Amniotic stem cell (primary cell): ENCODE measurements around the gene PKNOX2.

ENCODE experiments used
- DNase-seq: peaks from one replicate; lab custom pipeline; 2025; lab: John Stamatoyannopoulos, UW

Gene PKNOX2

DNA sequence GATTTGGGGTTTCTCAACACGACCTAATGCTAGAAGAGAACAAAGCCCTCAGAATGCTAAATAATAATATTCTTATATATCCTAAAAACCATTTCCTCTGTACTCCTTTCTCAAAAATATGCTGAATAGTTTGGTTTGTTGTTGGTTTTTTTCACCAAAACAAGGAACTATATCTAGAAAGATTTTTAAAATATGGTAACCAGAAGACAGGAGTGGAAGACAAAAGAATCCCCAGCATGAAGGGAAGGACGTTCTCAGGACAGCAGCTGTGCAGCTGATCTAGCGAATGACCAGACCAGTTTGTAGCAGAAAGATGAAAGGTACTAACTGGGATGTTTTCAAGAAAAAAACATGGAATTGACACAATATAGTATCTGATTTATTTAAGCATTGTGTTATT, 312.2 kb downstream of the PKNOX2 start:
- DNase-seq = no peak

- no peak for DNase-seq
These were observed 314.6 kb downstream of the PKNOX2 start for GRCh38 chr11:125479137-125479536.

DNA sequence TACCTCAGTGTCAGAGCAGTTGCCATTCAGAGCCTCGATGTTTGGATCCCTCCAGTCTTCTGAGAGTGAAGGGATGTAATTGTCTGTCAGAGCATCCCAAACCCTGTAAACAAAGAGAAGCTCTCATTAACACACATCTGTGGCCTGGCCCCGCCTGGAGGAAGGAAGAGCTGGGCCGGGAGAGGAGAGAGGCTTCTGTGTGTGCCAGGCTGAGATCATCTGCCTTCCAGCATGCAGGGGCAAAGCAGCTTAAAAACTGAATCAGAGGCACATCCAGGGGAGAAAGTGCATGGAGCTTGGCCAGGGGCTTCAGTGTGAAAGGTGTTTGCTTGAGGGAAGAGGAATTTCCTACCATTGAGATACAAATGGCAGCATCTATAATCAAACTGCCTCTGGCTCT, 317.0 kb downstream of the PKNOX2 start:
- DNase-seq = no peak
